ENCODE data around the gene CAD.
A peak's percentile ranks its signal among the peaks of the same experiment; 100 is the strongest.
"Not testable (repeated sequence)": the region's sequence is repeated elsewhere in the genome, so short reads cannot be mapped to it uniquely, and the experiment has no call there.

CAD gene

GRCh38 chr2:27217173-27218121 is at the start of gene CAD:
Gene CAD, plus strand, starts transcription at chr2:27217369. Its CDS starts 183 bp downstream, at chr2:27217552.
- peak; percentile 83 to 87 for DNase-seq (ENCODE audit: low read depth in 2 of 2)

GRCh38 chr2:27170581-27171337 is 46.4 kb upstream of the CAD start:
- DNase-seq (ENCODE audit: low read depth in 2 of 2) = no peak

DNA sequence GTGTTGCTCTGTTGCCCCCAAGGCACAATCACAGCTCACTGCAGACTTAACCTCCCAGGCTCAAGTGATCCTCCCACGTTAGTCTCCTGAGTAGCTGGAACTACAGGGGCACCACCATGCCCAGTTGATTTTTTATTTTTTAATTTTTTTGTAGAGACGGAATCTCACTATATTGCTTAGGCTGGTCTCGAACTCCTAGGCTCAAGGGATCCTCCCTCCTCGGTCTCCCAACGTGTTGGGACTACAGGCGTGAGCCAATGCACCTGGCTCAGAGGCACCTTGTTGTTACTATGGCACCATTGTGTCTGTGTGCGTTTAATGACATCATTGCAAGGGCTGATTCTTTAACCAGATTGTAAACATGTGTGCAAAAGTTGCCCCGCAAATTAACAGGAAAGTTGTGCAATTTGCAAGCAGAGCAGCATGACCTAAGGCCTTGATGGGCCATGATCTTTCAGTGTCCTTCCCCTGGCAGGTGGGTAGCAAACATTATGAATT is 45.8 kb upstream of the CAD start:
- DNase-seq (ENCODE audit: low read depth in 2 of 2) = no peak

GRCh38 chr2:27174638-27175037 is 42.5 kb upstream of the CAD start:
- DNase-seq (ENCODE audit: low read depth in 2 of 2) = no peak

DNA sequence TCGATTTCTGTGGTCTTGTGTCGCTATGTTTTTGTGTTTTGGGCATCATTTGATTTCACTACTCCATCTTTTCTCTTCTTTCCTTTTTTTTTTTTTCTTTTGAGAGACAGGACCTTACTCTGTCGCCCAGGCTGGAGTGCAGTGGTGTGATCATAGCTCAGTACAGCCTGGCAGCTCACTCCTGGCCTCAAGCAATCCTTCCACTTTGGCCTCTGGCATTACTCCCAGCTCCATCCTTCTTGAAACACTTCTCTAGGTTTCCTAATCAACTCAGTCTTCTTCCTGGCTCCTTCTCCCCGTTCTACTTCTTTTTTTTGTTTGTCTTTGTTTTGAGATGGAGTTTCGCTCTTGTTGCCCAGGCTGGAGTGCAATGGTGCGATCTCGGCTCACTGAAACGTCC is 41.8 kb upstream of the CAD start:
- no peak for DNase-seq (ENCODE audit: low read depth in 2 of 2)

DNA sequence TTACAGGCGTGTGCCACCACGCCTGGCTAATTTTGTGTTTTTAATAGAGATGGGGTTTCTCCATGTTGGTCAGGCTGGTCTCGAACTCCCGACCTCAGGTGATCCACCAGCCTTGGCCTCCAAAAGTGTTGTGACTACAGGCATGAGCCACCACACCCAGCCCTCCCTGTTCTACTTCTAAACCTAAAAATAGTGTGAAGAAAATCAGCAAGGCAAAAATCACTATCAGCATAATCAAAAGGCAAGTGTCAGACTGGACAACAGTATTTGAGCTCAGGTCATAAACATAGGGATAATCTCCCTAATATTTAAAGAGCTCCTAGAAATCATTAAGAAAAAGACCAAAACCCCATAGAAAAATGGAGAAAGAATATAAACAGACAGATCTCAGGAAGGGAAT is 41.4 kb upstream of the CAD start:
- not testable (repeated sequence) for DNase-seq (ENCODE audit: low read depth in 2 of 2)

GRCh38 chr2:27177441-27178351 is 39.5 kb upstream of the CAD start:
- DNase-seq (ENCODE audit: low read depth in 2 of 2) = no peak

GRCh38 chr2:27178469-27178868 is 38.7 kb upstream of the CAD start:
- DNase-seq (ENCODE audit: low read depth in 2 of 2) = no peak

DNA sequence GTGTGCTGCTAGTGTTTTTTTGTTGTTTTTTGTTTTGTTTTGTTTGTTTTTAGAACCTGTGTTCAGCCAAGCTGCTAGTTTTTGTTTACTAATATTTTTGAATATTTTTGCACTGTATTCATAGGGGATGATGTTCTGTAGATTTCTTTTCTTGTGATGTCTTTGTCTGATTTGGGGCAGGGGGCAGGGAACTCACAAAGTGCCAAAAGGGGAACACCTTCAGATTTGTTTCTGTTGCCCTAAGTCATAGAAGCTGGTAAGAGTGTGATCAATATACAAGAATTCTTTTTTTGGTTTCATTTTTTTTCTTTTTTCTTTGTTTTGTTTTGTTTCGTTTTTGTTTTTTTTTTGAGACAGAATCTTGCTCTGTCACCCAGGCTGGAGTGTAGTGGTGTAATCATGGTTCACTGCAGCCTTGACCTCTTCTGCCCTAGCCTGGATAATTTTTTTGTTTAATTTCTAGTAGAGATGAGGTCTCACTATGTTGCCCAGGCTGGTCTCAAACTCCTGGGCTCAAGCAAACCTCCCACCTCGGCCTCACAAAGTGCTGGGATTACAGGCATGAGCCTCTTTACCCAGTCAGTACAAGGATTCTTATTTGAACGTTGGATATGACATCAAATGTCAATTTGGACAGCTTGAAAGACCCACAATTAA is 37.7 kb upstream of the CAD start:
- DNase-seq (ENCODE audit: low read depth in 2 of 2) = no peak

- DNase-seq (ENCODE audit: low read depth in 2 of 2) = no peak
These were observed 34.8 kb upstream of the CAD start for GRCh38 chr2:27182346-27182745.

- no peak for DNase-seq (ENCODE audit: low read depth in 2 of 2)
These were observed 33.1 kb upstream of the CAD start for GRCh38 chr2:27184115-27184514.

- DNase-seq (ENCODE audit: low read depth in 2 of 2) = no peak
These were observed 31.7 kb upstream of the CAD start for GRCh38 chr2:27185331-27186026.

DNA sequence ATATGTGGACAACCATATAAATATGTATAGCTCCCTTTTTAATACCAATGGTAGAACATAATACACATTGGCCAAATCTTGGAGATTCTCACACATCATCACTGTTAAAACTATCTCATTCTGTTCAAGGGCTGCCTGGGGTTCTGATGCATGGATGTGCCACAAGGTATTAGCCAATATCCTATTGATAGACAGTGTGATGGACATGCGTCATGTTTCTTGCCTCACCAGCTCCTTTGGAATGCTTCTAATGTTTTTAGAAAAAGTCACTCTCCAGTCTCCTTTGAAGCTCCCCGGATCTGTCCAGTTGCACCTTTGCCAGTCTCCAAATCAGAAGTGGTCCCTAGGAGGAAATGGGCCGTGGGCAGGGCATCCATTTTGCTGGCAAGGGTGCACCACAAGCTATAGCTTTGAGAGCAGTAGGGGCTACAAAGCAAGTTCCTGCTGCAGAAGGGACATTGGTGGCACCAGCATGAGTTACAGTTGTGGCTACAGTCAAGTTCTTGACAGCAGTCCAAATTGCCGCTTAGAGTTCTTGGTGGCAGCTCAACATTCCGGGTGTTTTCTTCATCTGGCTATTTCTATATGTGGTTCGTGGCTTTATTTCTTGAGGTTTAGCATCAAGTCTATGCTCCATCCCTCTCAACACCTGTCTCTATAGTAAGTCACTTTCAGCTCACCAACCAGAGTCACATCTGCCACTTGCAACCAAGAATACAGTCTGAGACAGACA is 30.4 kb upstream of the CAD start:
- no peak for DNase-seq (ENCODE audit: low read depth in 2 of 2)

DNA sequence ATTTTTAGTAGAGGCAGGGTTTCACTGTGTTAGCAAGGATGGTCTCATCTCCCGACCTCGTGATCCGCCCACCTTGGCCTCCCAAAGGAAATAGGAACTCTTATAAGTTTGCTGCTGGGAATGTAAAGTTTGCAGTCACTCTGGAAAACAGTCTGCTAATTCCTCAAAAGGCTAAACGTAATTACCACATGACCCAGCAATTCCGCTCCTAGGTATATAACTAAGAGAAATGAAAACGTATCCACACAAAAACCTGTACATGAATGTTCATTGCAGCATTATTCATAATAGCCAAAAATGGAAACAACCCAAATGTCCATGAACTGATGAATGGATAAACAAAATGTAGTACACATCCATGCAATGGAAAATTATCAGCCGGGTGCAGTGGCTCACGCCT is 27.2 kb upstream of the CAD start:
- no peak for DNase-seq (ENCODE audit: low read depth in 2 of 2)

DNA sequence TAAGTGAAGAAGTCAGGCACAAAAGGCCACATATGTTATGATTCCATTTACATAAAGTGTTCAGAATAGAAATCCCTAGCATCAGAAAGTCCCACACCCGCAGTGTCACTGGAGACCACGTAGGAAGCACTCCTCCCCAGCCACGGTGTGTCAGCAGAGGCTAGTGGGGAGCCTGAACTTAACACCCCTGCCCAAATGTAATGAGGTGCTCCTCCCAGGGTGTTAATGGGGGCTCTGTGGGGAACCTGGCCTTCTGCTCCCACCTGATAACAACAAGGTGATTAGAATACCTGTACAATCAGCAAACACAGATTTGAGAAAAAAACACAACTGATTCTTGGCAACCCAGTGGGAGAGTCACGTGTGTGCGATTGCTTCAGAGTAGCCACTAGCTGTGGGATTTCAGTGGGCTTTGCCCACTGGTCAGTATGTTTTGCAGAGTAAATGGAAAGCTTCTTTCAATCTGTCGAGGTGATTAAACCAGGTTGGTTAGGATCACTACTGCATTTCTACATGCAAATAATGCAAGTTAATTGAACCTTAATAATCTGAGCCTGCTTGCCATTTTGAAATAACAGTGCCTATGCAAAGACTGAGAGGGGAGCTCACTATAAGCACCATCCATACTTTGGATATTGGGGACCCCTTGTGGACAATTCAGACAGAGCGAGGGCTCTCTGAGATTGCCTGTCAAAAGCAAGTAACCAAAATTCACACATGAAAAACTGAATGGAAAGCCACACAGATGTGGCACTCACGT is 25.9 kb upstream of the CAD start:
- DNase-seq (ENCODE audit: low read depth in 2 of 2) = peak in 1 of 2 donors; percentile 14

DNA sequence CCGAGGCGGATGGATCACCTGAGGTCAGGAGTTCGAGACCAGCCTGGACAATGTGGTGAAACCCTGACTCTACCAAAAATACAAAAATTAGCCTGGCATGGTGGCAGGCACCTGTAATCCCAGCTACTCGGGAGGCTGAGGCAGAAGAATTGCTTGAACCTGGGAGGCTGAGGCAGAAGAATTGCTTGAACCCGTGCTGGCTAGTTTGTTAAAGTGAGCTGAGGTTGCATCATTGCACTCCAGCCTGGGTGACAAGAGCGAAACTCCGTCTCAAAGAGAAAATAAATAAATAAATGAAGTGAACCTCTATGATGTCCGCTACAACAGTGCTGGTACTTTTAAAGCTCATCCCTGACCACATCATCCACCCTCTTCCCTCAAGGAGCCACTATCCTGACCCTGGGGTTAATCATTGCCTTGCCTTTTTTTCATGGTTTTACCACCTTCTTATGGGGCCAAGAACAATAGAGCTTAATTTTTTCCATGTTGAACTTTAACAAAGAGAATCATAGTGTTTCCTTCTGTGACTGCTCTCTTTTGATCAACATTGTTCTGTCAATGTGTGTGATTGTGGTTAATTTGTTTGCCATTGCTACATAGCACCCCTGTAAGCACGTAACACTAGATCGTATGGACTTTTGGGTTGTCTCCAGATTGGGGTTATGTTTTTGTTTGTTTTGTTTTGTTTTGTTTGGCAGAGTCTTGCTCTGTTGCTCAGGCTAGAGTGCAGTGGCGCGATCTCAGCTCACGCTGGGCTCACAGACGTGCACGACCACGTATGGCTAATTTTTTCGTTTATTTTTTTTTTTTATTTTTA is 22.4 kb upstream of the CAD start:
- DNase-seq (ENCODE audit: low read depth in 2 of 2) = no peak

DNA sequence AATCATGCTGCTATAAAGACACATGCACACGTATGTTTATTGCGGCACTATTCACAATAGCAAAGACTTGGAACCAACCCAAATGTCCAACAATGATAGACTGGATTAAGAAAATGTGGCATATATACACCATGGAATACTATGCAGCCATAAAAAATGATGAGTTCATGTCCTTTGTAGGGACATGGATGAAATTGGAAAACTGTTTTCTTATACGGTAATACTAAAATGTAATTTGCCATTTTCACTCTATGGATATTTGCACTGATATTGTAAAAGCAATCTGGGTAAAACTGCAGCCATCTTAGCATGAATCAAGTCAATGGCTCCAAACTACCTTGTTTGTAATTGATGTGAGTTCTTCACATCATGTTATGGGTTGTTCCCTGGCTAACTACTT is 21.4 kb upstream of the CAD start:
- not testable (repeated sequence) for DNase-seq (ENCODE audit: low read depth in 2 of 2)

- not testable (repeated sequence) for DNase-seq (ENCODE audit: low read depth in 2 of 2)
These were observed 19.1 kb upstream of the CAD start for GRCh38 chr2:27198068-27198467.

All from stimulated activated CD4-positive, alpha-beta T cell treated with anti-CD3 and anti-CD28 coated beads, Interleukin-15, amount 100 ng/mL, for 48 hours (primary cell).